Fibroblast of villous mesenchyme (primary cell): ENCODE data around the gene TANGO2. TPM values are rescaled to one million over a fixed set of nuclear protein-coding genes. Genes with fewer than 3 reads are reported as not detected.

Experiments
- DNase-seq: peaks from one replicate; pipeline ENCODE4 v3.0.0-alpha.2; 2010; ENCODE audit warnings: low read depth
- H3K4me3 ChIP-seq: 2 replicates; pipeline ENCODE4 v1.5.1; 2011; ENCODE audit warnings: low read depth, mild to moderate bottlenecking, low read length
- CTCF ChIP-seq: IDR thresholded peaks from 2 replicates; pipeline ENCODE4 v1.5.1; 2012; ENCODE audit warnings: low read depth, mild to moderate bottlenecking, low read length; ENCODE audit not compliant: insufficient read depth
- total RNA-seq: library from RNA; depleted of rRNA; stranded (reverse); fragments of >200 nt; gene quantifications from 2 replicates; pipeline ENCODE4 v1.2.3, GENCODE V29; 2012

The TANGO2 gene
- total RNA-seq, 1 donor: 30.2 TPM

GRCh38 chr22:19991645-19992451 lies 29.1 kb upstream of the TANGO2 start:
- H3K4me3 ChIP-seq: no peak overlapping the region
- no peak for DNase-seq
- TF ChIP-seq CTCF: no peak

DNA sequence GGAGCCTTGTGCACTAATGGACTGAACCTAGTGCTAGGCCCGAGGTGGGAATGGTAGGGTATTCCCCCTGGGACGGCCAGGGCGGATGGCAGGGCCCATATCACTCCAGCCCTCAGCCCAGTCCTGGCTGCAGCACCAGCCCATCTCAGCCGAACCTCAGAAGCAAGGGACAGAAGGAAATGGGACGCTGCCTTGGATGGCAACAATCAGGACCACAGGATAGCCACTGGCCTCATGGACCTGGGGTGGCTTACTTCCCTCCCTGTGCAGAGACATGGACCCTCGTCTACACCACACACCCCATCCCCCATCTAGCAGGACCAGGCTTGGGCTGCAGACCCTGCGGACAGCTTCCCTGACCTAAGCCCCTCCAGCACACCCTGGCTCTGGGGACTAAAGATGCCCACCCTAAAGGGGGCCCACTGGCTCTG lies 28.4 kb upstream of the TANGO2 start:
- no peak for DNase-seq
- TF ChIP-seq CTCF: no peak
- no peak overlapping the region for H3K4me3 ChIP-seq

DNA sequence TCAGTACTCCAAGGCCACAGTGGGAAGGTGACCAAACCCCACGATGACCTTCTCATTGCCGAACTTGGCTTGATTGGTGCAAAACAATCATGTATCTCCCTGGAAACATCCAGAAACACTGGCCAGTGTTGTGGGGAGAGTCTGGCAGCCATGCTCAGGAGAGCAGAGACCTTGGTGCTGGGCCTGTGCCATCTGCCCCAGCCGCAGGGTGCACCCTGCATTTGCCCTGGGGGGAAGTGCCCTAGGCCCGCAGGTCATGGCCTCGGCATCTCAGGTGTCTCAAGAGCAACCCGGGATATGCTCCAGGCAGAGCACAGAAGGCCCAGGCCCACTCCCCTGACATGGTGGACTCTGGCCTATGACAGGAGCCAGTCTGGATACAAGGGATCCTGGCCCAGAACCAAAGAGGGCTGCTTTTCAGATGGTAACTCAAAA lies 28.0 kb upstream of the TANGO2 start:
- DNase-seq: no peak

DNA sequence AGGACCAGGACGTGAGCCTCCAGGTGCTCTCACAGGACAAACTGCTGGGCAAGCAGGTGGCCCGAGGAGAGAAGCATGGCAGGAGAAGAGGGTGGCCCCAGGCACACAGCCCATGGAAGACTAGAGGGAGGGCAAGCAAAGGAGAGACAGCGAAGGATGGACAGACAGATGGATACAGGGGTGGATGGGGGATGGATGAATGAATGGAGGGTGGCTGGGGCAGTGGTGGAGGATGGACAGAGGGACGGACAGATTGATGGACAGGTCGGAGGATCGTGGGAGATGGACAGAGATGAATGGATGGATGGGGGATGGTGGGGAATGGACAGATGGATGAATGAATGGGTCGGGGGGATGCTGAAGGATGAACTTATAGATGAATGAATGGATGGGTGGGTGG lies 27.0 kb upstream of the TANGO2 start:
- DNase-seq: no peak
- H3K4me3 ChIP-seq: no peak overlapping the region
- TF ChIP-seq CTCF: no peak

More for the DNA sequence above, 28.0 kb upstream of the TANGO2 start:
- no peak overlapping the region for H3K4me3 ChIP-seq
- TF ChIP-seq CTCF: no peak

GRCh38 chr22:19994851-19995610 lies 25.9 kb upstream of the TANGO2 start:
- no peak for TF ChIP-seq CTCF
- DNase-seq: no peak
- no peak overlapping the region for H3K4me3 ChIP-seq

DNA sequence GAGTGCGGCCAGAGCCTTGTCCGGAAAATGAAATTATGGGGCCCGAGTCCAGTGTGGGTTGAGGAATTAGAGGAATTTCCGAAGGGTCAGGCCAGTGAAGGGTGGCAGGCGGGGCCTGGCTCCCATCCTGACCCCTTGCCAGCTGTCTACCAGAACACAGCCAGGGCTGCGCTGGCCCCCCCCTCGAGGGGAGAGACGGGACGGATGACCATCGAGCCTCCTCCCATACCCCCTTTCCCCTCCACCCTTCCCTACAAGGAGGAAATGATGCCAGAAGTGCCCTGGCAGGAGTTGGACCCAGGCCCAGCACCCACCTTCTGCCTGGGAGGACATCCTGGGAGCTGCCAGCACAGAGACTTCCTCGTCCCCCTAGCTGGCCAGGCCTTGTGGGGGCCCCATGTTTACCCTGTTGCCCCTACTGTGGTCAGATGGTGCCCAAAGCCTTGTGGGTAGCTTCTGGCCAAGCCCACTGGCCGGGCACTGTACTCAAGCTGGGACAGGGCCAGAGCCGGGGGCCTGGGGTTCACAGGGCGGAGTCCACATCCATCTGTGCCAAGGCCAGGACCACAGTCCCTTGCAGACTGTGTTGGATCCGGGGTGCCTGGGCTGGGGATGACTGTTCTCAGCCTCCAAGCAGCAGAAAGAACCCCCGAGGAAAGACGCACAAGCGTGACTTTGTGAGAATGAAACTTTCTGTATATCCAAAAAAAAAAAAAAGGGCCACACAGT lies 25.1 kb upstream of the TANGO2 start:
- DNase-seq: peak; percentile 34
- H3K4me3 ChIP-seq: no peak overlapping the region
- no peak for TF ChIP-seq CTCF
